Measurements from ENCODE around the gene SORL1.

Gene SORL1

GRCh38 chr11:121451178-121451985 lies 732 bp upstream of the SORL1 start:
- DNase-seq: peak; percentile 14

DNA sequence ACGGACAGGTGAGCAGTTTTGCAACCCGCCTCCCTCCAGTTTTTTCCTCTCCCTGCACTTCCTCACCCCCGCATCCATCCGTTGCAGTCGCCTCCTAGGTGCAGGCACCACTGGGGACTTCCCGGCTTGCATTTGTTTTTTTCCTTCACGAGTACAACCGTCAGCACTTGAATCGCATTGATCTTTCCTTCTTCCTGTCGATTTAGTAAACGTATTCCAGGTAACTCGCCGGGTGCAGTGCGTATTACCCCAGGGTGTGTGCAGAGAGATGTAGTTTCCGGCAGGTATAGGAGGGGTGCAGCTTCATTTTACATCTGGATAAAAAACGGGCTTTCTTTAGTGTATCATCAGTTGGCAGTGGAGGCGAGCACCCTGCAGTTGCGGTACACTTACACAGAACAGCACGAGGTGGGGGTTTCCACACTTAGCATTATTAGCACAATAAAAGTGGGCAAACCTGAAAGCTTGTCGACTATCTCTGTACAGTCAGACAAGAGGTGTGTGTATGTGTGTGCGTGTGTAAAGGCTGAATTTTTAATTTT lies 566 bp downstream of the SORL1 start, which contains the start of gene SORL1-AS1:
SORL1-AS1 (minus strand) TSS at position 359 of the 542 bp plus-strand sequence.
- DNase-seq: peak; percentile 44

DNA sequence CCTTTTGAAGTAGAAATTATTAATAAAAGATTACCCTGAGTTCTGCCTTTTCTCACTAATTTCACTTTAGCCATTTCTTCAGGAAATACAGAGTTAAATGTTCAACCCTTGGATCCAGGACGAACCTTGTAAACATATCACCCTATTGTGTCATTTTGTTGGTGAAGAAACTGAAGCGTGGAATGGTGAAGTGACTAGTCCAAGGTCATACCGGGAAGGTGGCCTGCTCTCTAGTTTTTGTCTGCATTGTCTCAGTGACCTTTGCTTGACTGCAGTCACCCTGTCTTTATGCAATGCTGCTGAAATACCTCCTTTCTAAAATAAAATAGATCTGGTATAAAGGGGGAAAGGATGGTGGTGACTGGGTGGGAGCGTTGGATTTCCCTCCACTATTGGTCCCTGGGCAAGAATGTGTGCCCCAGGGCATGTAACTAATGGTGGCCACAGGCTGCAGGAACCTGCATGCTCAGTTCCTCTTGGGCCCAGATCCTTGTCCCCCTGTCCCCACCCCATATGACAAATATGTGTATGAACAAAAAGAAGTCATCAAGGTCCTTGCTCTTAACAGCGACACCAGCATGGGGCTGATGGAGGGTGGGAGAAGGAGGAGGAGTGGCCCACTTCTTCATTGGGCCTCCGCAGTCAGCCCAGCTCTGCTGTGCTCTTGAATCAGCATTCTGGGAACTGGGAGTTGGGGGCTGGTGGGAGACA lies 1.6 kb downstream of the SORL1 start:
- DNase-seq: no peak

DNA sequence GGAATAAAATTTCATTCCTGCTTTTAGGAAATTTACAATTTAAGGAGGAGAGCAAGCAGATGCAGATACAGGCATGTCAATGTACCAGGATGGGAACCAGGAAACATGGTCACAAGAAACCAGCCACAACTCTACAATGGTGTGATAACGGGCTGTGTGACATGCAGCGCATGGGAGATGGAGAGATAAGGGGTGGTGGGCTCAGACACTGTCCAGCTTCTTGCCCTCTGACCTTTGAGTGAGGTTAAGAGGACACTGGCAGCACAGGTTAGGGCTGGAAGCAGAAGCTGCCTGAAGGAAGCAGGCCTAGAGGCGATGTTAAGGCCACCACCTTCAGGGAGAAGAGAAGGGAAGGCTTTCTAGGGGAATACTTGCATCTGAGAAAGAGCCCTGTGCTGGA lies 3.0 kb downstream of the SORL1 start:
- DNase-seq: no peak

DNA sequence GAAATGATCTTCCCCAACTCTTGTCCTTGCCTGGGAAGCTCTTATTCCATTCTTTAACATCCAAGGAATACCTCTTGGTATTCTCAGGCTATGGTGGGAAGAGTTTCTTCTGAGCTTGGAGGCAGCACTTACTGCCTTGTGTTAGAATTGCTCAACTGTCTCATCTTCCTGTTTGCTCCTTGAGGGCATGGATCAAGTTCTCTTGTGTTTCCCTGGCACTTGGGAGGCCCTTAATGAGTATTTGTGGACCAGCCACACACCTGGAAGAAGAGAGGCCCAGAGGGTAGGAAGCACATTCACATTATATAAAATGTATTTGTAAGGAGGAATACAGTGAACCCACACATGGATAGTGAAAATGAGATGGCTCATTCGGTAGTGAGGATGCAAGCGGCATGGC lies 4.0 kb downstream of the SORL1 start:
- DNase-seq: no peak

DNA sequence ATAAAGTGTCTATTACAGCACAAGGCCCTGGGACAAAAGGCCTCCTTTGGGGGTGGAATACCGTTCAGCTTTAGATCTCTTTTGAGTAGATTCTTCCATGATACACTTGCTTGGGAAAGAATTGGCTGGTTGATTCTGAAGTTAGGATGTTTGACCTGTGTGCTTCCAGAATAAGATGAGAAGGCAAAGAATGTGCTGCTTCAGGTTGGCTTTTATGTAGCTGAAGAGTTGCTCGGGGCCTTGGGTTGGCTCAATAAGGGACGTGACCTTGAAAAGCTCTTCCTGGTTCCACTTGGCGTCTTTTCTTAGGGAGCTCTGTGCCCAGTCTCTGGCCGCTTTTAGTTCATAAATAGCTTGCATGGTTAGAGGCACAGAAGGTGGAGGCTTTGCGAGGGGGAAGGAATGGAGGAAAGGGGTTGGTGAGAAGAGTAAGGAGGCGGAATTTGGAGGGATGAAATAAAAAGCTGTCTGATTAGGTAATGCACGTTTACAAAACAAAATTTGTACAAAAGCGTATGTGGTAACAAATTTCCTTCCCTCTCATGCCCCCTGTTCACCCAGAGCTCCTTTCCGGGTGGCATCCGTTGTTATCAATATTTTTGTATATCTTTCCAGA lies 4.8 kb downstream of the SORL1 start:
- no peak for DNase-seq

DNA sequence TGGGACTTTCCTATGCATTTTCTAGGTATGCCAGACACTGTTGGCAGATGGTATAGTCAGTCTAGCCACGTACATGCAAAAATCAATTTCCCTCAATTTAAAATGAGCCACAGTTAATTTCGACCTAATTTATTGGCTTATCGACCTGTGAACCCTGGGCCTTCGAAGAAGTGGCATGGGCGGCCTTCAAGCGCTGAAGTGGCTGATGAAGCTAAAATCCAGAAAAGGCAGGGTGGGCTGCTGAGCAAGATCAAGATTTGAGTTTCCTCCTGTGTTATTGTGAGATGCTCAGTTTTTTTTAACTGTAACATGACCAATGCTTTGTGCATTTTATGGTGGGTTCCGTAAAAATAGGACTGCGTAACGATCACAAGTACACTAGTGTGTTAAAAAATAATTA lies 6.4 kb downstream of the SORL1 start:
- DNase-seq: no peak

DNA sequence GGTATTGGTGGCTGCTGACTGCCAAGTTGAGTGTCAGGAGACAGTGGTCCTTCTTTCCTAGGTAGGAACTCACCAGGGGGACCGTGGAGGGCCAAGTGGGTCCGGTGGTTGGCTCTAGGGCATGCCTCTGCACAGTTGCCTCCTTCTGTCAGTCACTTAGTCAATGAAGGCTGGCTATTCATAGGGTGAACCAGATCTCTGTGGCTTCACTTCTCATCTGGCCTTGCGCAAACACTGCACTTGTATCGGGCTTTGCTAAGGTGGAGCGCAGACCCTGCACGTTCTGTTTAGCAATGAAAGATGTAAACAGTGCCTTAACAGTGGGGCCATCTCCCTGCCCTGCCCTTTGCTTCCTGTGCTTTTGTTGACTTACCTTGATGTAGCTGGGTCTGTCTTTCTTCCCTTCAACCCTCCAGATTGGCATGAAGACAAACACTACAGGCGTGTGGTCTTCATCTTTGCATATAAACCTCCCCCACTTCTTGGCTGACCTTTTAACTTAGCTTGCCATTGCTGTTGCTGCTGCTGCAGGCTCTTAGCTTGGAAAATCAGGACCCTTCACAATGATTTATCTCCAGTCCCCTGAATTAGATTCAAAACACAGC lies 7.4 kb downstream of the SORL1 start:
- DNase-seq: peak; percentile 76

- DNase-seq: peak; percentile 54
Measured at GRCh38 chr11:121460941-121461514, 8.9 kb downstream of the SORL1 start.

GRCh38 chr11:121461843-121462242 lies 9.7 kb downstream of the SORL1 start:
- no peak for DNase-seq

- DNase-seq: no peak
Measured at GRCh38 chr11:121463689-121464335, 11.7 kb downstream of the SORL1 start.

DNA sequence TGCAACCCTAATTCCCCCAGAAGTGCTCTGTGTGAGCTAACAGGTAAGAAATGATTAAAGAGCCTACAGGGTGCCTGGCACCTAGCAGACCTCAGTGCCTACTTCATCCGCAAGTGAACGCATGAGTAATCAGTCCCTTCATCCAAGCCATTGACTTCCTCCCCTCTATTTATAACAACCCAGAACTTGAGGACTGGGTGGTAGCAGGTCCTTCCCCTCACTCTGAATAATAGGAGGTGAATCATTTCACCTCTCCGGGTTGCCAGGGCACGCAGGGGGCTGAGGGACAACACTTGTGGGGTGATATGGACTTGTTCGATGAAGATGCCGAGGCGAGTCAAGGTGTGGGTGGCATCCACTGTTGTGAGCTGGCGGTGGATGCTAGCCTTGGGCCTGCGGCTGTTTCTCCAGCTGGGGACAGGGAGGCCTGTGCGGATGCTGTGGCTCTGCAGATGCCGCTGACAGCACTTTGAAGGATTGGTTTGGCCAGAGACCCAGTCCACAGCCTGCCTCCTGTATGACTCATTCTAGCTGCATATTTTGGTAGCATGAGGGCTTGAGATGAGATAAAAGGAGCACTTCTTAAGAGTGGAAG lies 12.3 kb downstream of the SORL1 start:
- peak; percentile 43 for DNase-seq

DNA sequence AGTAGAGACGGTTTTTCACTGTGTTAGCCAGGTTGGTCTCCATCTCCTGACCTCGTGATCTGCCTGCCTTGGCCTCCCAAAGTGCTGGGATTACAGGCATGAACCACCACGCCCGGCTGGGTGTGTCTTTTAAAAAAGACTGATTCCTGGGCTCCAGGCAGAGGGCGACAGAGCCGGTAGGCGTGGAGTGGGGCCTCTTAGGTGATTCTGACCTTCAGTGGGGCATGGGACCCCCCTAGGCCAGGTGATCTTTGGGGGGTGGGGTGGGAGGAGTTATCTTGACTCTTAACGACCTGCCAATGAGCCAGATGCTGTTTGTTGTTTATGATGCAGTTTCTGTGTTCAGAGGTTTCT lies 13.6 kb downstream of the SORL1 start:
- no peak for DNase-seq

- peak; percentile 89 for DNase-seq
Measured at GRCh38 chr11:121466063-121466794, 14.1 kb downstream of the SORL1 start.

- no peak for DNase-seq
Measured at GRCh38 chr11:121467471-121467870, 15.4 kb downstream of the SORL1 start.

GRCh38 chr11:121467965-121468364 lies 15.9 kb downstream of the SORL1 start:
- DNase-seq: no peak

DNA sequence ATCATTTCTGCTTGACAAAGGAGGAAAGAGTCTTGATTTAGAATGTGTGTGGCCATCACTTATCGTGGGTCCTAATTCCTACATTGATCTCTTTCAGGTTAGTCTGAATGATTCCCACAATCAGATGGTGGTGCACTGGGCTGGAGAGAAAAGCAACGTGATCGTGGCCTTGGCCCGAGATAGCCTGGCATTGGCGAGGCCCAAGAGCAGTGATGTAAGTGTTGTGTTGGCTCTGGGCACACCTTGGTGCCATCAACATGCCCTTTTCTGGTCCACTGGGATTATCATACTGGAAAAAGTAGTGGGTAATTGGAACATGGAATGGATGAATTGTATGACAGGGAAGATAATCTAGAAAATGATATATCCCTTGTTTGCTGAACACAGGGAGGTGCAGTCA lies 17.8 kb downstream of the SORL1 start:
- no peak for DNase-seq

DNA sequence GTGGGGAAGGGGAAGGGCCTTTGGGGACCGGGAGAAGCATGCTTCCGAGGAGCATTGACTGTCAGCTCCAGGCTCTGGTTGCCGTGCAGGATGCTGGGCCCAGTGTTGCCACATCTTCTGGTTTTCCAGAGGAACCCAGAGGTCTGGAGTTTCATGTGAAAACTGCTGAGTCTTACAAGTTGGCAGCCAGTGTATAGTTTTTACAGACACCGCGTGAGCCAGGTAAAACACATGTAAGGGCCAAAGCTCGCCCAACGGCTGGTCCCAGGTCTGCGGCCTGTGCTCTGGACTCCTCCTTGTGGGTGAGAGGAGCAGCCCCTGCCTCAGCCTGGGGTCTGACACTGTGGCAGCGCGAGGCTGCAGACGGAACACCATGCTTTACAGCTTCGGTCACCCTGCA lies 19.1 kb downstream of the SORL1 start:
- no peak for DNase-seq

DNA sequence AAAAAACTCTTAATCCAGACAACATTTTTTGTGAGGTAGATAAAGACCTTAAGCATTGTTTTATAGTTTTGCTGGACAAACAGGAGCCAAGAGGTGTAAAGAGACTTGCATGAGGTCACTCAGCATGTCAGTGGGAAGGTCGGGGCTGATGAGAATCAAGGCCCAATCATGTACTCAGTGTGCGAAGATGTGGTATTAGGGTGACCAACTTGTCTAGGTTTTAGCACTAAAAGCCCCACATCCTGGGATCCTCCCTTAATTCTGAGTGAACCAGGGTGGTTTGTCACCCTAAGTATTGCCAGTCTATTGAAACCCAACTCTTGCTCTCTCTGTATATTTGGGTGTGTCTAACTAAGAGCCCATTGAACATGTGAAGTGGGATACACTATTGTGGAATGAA lies 20.2 kb downstream of the SORL1 start:
- DNase-seq: no peak

- no peak for DNase-seq
Measured at GRCh38 chr11:121473064-121473777, 21.1 kb downstream of the SORL1 start.

- no peak for DNase-seq
Measured at GRCh38 chr11:121474680-121475079, 22.6 kb downstream of the SORL1 start.

Data from DMS153 (cell line).